Activated CD4-positive, alpha-beta T cell treated with anti-CD3 and anti-CD28 coated beads for 36 hours (primary cell): Measurements from ENCODE around the gene SLC38A7. TPM values are rescaled to one million over a fixed set of nuclear protein-coding genes. Genes with fewer than 3 reads are reported as not detected.
"Not testable (repeated sequence)": the region's sequence is repeated elsewhere in the genome, so short reads cannot be mapped to it uniquely, and the experiment has no call there.

Source experiments
- ATAC-seq: fragments of 200-7000 bp; cut with Tn5 transposase; one replicate; pipeline ENCODE4 v1.10.0; 2021; ENCODE audit warnings: mild to moderate bottlenecking, moderate library complexity
- CTCF ChIA-PET: fragments of 350-600 bp; sonication (Branson Sonifier 250); formaldehyde crosslinking; loops from one replicate; lab custom pipeline; 2021; ENCODE audit warnings: antibody characterized with exemption; lab: Charles Lee
- POLR2A ChIA-PET: fragments of 350-600 bp; sonication (Branson Sonifier 250); formaldehyde crosslinking; loops from one replicate; lab custom pipeline; 2021; ENCODE audit warnings: antibody characterized with exemption, inconsistent platforms; lab: Charles Lee
- DNase-seq: peaks from one replicate; pipeline ENCODE4 v3.0.0-alpha.2; 2020
- H3K27ac Mint-ChIP-seq: one replicate; pipeline ENCODE4 v1.8.0; 2021; ENCODE audit warnings: mixed read lengths
- H3K27me3 Mint-ChIP-seq: one replicate; pipeline ENCODE4 v1.8.0; 2021; ENCODE audit warnings: mixed read lengths
- H3K36me3 Mint-ChIP-seq: one replicate; pipeline ENCODE4 v1.8.0; 2021; ENCODE audit warnings: low read depth, mixed read lengths
- H3K4me1 Mint-ChIP-seq: one replicate; pipeline ENCODE4 v1.8.0; 2021; ENCODE audit warnings: mixed read lengths
- H3K4me3 Mint-ChIP-seq: one replicate; pipeline ENCODE4 v1.8.0; 2021; ENCODE audit warnings: mild to moderate bottlenecking, moderate library complexity, mixed read lengths
- H3K9me3 Mint-ChIP-seq: one replicate; pipeline ENCODE4 v1.8.0; 2021; ENCODE audit warnings: low read depth, mixed read lengths
- intact Hi-C, 2 experiments: fragments of 100-400 bp; cut with DNase I in 1 of 2; cut with micrococcal nuclease in 1 of 2; formaldehyde crosslinking; loops; one replicate each; pipeline versions ENCODE4 v1.14.2 to v1.15.1; 2022 to 2024; cut with DNase I, micrococcal nuclease
- total RNA-seq, 2 experiments: library from RNA; stranded (reverse); gene quantifications; one replicate each; pipeline ENCODE4 v1.2.3, GENCODE V29; 2021

Gene SLC38A7
- total RNA-seq, 2 experiments from 2014 or later: 4.5 to 6.5 TPM

DNA sequence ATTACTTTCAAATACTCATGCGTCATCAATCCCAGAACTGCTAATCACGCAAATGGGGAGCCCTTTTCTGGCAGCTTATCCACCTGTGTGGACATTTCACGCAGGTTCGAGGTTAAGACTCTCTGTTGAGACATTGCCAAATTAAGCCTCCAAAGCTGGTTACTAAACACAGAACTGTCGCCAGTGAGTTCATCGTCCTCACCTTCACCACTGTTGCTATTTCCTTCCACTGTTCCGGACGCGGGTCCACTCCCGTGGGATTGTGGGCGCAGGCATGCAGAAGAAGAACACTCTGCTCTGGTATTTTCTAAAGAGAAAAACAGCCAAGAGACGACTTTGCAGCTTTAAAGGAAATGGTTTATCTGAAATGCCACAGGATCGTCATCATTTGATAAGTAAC lies 33.4 kb upstream of the SLC38A7 start:
- peaks cover 51% of the 10 kb centered on the region for H3K36me3 Mint-ChIP-seq
- no peak for DNase-seq
- H3K27me3 Mint-ChIP-seq: no peaks in the 10 kb centered on the region
- no peak overlapping the region for H3K27ac Mint-ChIP-seq
- intact Hi-C loops: no loop called here
- no peak for ATAC-seq
- no peaks in the 10 kb centered on the region for H3K9me3 Mint-ChIP-seq
- H3K4me3 Mint-ChIP-seq: no peak overlapping the region
- ChIA-PET POLR2A (no interaction called here), CTCF (no interaction called here)
- H3K4me1 Mint-ChIP-seq: no peaks in the 10 kb centered on the region

DNA sequence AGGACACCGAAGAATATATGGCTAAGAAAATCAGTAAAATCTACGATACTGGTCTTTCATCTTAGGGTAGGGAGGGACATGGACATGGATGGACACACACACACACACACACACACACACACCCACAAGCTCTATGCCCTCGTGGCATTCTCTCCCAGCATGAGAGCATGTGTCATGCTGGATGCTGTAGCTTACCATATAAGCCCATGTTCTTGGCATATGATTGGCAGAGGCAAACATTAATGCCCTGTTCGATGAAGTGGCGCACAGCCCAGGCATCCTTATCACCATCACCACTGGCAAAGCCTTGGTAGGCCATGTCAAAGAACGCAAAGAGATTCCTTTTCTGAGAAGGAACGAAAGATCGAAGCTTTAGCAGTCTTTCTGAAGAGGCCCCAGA lies 31.9 kb upstream of the SLC38A7 start:
- Mint-ChIP-seq H3K36me3 (peaks cover 60% of the 10 kb centered on the region), H3K27ac (no peak overlapping the region)

DNA sequence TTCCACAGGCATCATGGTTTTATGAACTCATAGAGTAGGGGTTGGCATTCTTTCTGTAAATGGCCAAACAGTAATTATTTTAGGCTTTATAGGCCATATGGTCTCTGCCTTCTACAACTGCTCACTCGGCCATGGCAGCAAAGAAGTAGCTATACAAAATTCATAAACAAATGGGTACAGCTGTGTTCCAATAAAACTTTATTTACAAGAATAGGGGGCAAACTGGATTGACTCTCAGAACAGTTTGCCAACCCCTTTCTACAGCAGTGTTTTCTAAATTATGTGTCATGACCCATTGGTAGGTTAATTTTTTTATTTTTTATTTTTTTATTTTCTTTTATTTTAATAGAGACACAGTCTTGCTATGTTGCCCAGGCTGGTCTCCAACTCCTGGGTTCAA lies 29.2 kb upstream of the SLC38A7 start:
- Mint-ChIP-seq H3K9me3 (no peaks in the 10 kb centered on the region), H3K4me3 (no peak overlapping the region), H3K36me3 (peaks cover 65% of the 10 kb centered on the region), H3K27me3 (no peaks in the 10 kb centered on the region), H3K4me1 (no peaks in the 10 kb centered on the region), H3K27ac (no peak overlapping the region)
- DNase-seq: no peak
- ChIA-PET CTCF (interaction anchor here (1.5 kb wide), 1 partner anchor 11 kb away, joined by 3 read pairs; no protein-coding TSS in a partner anchor), POLR2A (no interaction called here)
- intact Hi-C loops: no loop called here
- ATAC-seq: no peak

More for the DNA sequence above, 31.9 kb upstream of the SLC38A7 start:
- ChIA-PET CTCF (interaction anchor here (0.8 to 1.2 kb wide), 2 partner anchors 9 to 40 kb away, joined by 3 to 4 read pairs; no protein-coding TSS in a partner anchor), POLR2A (no interaction called here)
- ATAC-seq: no peak
- no peaks in the 10 kb centered on the region for H3K27me3 Mint-ChIP-seq
- no peak for DNase-seq
- intact Hi-C loops: no loop called here
- no peaks in the 10 kb centered on the region for H3K4me1 Mint-ChIP-seq
- H3K4me3 Mint-ChIP-seq: no peak overlapping the region
- H3K9me3 Mint-ChIP-seq: no peaks in the 10 kb centered on the region

DNA sequence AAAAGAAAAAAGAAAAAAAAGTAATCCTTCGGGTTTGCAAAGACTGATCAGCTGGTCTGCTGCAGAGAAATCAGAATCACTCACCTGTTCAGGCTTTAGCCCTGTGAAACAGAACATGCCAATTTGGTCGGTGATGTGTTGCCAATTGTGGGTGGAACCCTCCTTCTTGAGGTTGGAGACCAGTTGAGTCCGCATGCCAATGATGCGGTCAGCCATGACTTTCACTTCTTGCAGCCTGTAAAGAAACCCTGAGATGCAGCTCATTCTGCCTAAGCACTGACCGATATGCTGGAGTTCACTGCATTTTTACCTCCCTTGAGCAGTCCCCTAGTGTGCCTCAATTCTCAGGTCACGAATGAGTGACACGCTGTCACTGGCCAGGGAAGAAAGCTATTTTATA lies 24.8 kb upstream of the SLC38A7 start:
- Mint-ChIP-seq H3K4me1 (no peaks in the 10 kb centered on the region), H3K27ac (no peak overlapping the region), H3K36me3 (peaks cover 60% of the 10 kb centered on the region), H3K9me3 (no peaks in the 10 kb centered on the region), H3K4me3 (no peak overlapping the region), H3K27me3 (no peaks in the 10 kb centered on the region)
- DNase-seq (no peak), ATAC-seq (no peak)
- intact Hi-C loops: no loop called here
- ChIA-PET POLR2A (no interaction called here), CTCF (interaction anchor here (0.6 to 0.9 kb wide), 2 partner anchors 23 to 191 kb away, joined by 3 read pairs; no protein-coding TSS in a partner anchor)

DNA sequence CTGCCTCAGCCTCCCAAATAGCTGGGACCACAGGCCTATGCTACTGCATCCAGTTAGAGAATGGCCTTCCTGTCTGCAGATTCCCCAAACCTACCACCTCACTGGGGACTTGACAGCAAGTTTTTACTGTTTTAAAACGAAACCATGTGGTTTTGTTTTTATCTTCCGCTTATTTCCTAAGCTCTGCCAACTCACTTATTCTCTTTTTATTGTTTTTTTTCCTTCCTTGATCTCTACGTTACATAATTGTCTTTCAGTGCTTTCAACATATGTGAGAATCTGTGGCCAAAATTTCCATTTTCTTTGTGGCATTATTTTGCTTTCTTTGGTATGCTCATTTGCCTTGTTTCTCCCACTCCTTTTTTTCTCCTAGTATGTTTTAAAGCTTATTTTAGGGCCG lies 14.6 kb upstream of the SLC38A7 start:
- ATAC-seq: no peak
- Mint-ChIP-seq H3K36me3 (peaks cover 2% of the 10 kb centered on the region), H3K4me1 (peaks cover 3% of the 10 kb centered on the region), H3K27me3 (no peaks in the 10 kb centered on the region), H3K9me3 (no peaks in the 10 kb centered on the region), H3K4me3 (no peak overlapping the region), H3K27ac (no peak overlapping the region)
- POLR2A ChIA-PET: no interaction called here
- no peak for DNase-seq
- CTCF ChIA-PET: interaction anchor here (0.6 kb wide), 1 partner anchor 512 kb away, joined by 3 read pairs; no protein-coding TSS in a partner anchor
- intact Hi-C loops: no loop called here

DNA sequence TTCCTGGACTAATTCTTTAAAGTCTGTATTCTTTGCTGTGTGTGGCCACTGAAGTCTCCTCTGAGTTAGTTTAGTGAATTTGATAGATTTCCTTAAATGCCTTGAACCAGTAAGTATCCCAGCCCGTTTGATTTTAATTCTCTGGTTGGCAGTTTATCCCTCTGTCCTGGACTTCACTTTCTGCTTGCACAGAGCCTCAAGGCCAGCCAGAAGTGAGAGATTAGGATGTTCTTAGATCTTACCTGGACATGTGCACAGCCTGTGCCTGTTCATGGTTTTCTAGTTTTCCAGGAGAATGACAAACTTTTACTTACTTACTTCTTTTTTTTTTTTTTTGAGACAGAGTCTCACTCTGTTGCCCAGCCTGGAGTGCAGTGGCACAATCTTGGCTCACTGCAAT lies 10.8 kb upstream of the SLC38A7 start:
- Mint-ChIP-seq H3K9me3 (no peaks in the 10 kb centered on the region), H3K4me1 (peaks cover 3% of the 10 kb centered on the region), H3K36me3 (no peaks in the 10 kb centered on the region), H3K27ac (no peak overlapping the region), H3K4me3 (no peak overlapping the region), H3K27me3 (no peaks in the 10 kb centered on the region)
- no peak for ATAC-seq
- POLR2A ChIA-PET: no interaction called here
- intact Hi-C loops: no loop called here
- CTCF ChIA-PET: no interaction called here
- no peak for DNase-seq

DNA sequence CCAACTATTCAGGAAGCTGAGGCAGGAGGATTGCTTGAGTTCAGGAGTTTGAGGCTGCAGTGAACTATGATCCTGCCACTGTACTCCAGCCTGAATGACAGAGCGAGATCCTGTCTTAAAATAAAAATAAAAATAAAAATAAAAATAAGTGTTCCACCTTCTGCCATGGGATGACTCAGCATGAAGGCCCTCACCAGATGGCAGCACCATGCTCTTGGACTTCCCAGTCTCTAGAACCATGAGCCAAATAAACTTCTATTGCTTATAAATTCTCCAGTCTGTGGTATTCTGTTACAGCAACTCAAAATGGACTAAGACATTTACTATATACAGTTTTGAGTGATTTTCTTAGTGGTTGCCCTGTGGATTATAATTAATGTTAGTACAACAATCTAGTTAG lies 7.9 kb upstream of the SLC38A7 start:
- Mint-ChIP-seq H3K27ac (no peak overlapping the region), H3K4me1 (no peaks in the 10 kb centered on the region), H3K9me3 (no peaks in the 10 kb centered on the region), H3K36me3 (no peaks in the 10 kb centered on the region), H3K27me3 (no peaks in the 10 kb centered on the region), H3K4me3 (no peak overlapping the region)
- DNase-seq (no peak), ATAC-seq (no peak)
- POLR2A ChIA-PET: interaction anchor here (0.6 kb wide), 1 partner anchor 40 kb away, joined by 3 read pairs; no protein-coding TSS in a partner anchor
- CTCF ChIA-PET: interaction anchor here (0.6 to 1.4 kb wide), 2 partner anchors 8 to 15 kb away, joined by 4 to 5 read pairs; partner anchors contain the start of gene SLC38A7
- intact Hi-C loops: no loop called here

DNA sequence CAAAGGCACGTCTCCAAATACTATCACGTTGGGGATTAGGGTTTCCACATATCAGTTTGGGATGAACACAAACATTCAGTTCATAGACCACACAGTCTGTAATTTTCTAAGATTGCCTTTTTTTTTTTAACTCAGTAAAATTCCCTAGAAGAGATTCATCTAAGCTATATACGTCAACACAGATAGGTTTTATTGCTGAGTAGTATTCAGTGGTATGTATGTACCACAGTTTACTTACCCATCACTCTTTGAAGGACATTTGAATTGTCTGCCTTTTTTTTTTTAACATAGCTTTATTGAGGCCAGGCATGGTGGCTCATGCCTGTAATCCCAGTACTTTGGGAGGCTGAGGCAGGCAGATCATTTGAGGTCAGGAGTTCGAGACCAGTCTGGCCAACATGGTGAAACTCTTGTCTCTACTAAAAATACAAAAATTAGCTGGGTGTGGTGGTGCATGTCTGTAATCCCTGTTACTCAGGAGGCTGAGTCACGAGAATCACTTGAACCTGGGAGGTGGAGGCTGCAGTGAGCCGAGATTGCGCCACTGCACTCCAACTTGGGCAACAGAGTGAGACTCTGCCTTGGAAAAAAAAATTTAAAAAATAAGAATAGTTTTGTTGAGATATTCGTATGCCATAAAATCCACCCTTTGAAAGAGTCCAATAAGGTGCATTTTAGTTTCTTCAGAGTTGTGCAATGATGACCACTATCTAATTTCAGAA lies 2.6 kb upstream of the SLC38A7 start:
- H3K27ac Mint-ChIP-seq, H3K9me3 Mint-ChIP-seq, ATAC-seq, H3K27me3 Mint-ChIP-seq, H3K36me3 Mint-ChIP-seq, DNase-seq, H3K4me3 Mint-ChIP-seq: not testable (repeated sequence)
- H3K4me1 Mint-ChIP-seq: peaks cover 19% of the 10 kb centered on the region
- intact Hi-C loops: loop anchor here in 1 of 2 experiments (10.0 kb wide), 1 partner anchor 452 kb away; no protein-coding TSS in a partner anchor
- CTCF ChIA-PET: interaction anchor here (0.6 to 1.0 kb wide), 2 partner anchors 15 to 200 kb away, joined by 3 read pairs; no protein-coding TSS in a partner anchor
- POLR2A ChIA-PET: interaction anchor here (0.6 kb wide), 1 partner anchor 61 kb away, joined by 3 read pairs; no protein-coding TSS in a partner anchor

DNA sequence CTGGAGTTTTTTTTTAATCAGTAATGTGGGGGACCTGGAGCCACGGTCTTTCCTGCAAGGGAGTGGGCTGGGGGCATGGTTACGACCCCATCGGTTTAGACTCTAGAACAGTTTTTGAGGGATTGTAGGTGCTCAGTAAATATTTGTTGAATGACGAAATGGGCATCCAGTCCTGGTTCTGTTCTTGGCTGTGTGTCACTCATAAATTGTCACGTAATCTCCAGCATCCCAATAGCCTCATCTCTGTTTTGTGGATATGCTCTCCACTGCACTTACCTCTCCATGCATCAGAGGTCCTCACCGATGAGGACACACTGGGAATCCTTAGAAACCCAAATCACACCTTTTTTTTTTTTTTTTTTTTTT lies 497 bp upstream of the SLC38A7 start:
- Mint-ChIP-seq H3K27ac (peak overlapping the region; percentile 65), H3K9me3 (no peaks in the 10 kb centered on the region), H3K36me3 (peaks cover 4% of the 10 kb centered on the region), H3K27me3 (no peaks in the 10 kb centered on the region), H3K4me3 (peak overlapping the region; percentile 86), H3K4me1 (peaks cover 19% of the 10 kb centered on the region)
- intact Hi-C loops: loop anchor here in 1 of 2 experiments (10.0 kb wide), 1 partner anchor 450 kb away; no protein-coding TSS in a partner anchor
- ATAC-seq (no peak), DNase-seq (no peak)
- POLR2A ChIA-PET: interaction anchor here (1.2 to 1.4 kb wide), 2 partner anchors 57 to 293 kb away, joined by 4 to 7 read pairs; partner anchors contain the start of gene GINS3
- CTCF ChIA-PET: interaction anchor here (0.7 to 1.6 kb wide), 8 partner anchors 8 to 348 kb away, joined by 3 to 9 read pairs (median 4); partner anchors contain the start of gene GOT2

DNA sequence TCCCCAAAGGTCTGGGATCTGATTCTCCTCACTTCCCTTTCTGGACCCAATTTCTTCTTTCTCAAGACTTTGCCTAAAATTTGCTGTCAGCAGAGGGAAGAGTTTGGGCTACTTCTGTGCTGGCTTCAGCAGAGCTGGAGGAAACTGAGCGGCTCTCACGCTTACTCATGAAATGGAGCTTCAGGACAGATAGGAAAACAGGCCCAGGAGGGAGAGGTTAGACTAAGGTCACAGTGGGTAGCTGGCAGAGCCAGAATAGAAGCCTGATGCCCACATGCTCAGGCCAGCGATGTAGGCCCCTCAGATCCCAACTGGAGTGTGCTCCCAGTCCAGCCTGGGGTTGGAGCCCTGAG lies 593 bp downstream of the SLC38A7 start:
- no peak for DNase-seq
- peaks cover 5% of the 10 kb centered on the region for H3K36me3 Mint-ChIP-seq
- ChIA-PET POLR2A (interaction anchor here (1.2 to 1.4 kb wide), 2 partner anchors 56 to 291 kb away, joined by 4 to 7 read pairs; partner anchors contain the start of gene GINS3), CTCF (interaction anchor here (0.6 to 1.6 kb wide), 8 partner anchors 9 to 1044 kb away, joined by 3 to 9 read pairs (median 4); no protein-coding TSS in a partner anchor)
- H3K27me3 Mint-ChIP-seq: no peaks in the 10 kb centered on the region
- peak overlapping the region; percentile 74 for H3K27ac Mint-ChIP-seq
- H3K4me3 Mint-ChIP-seq: peak overlapping the region; percentile 86
- H3K4me1 Mint-ChIP-seq: peaks cover 19% of the 10 kb centered on the region
- intact Hi-C loops: loop anchor here (1.0 to 10.0 kb wide), 6 partner anchors 50 to 449 kb away; partner anchors contain the start of genes GINS3 (in 1 of the 2), GOT2 (in 1 of the 2) and SETD6 (in 1 of the 2)
- H3K9me3 Mint-ChIP-seq: no peaks in the 10 kb centered on the region
- ATAC-seq: peak; percentile 11

DNA sequence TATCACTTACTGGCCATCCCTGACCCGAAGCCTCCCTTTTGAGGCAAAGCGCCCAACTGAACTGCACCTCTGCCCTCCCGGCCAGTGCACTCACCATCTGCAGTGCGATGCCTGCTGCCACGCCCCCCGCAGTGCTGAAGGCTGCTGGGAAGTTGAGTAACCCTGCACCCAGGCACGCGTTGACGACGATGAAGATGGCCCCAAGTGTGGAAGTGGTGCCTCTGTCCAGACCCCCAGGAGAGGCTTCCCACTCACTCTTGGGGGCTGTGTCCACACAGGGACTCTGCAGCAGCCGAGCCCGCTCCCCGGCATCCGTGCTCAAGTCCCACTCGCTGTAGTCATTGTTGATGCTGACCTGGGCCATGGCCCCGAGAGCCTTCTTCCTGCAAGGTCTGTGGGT lies 4.8 kb downstream of the SLC38A7 start:
- Mint-ChIP-seq H3K36me3 (peaks cover 9% of the 10 kb centered on the region), H3K27me3 (no peaks in the 10 kb centered on the region), H3K4me3 (no peak overlapping the region), H3K9me3 (no peaks in the 10 kb centered on the region), H3K4me1 (peaks cover 15% of the 10 kb centered on the region), H3K27ac (no peak overlapping the region)
- CTCF ChIA-PET: interaction anchor here (3.0 kb wide), 1 partner anchor 76 kb away, joined by 11 read pairs; no protein-coding TSS in a partner anchor
- ATAC-seq: no peak
- intact Hi-C loops: loop anchor here (2.0 to 10.0 kb wide), 3 partner anchors 77 to 445 kb away; partner anchors contain the start of gene SETD6 (in 1 of the 2)
- DNase-seq: no peak
- POLR2A ChIA-PET: no interaction called here
